ENCODE data around the gene ANO6.

Gene ANO6

DNA sequence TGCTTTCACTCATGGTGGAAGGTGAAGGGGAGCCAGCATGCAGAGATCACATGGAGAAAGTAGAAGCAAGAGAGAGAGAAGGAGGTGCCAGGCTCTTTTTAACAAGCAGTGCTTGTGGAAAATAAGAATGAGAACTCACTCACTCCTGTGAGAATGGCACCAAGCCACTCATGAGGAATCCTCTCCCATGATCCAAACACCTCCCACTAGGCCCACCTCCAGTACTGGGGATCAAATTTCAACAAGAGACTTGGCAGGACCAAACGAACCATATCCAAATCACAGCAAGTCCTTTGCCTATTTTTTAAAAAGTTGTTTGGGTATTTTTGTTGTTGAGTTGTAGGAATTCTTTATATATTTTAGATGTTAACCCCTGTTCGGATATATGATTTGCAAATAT, 267.7 kb downstream of the ANO6 start:
- no peak overlapping the region for H3K27ac ChIP-seq
- TF ChIP-seq ZFX (IDR thresholded peaks at IDR 0.05), result no peak
- TF ChIP-seq, protein P1, sequence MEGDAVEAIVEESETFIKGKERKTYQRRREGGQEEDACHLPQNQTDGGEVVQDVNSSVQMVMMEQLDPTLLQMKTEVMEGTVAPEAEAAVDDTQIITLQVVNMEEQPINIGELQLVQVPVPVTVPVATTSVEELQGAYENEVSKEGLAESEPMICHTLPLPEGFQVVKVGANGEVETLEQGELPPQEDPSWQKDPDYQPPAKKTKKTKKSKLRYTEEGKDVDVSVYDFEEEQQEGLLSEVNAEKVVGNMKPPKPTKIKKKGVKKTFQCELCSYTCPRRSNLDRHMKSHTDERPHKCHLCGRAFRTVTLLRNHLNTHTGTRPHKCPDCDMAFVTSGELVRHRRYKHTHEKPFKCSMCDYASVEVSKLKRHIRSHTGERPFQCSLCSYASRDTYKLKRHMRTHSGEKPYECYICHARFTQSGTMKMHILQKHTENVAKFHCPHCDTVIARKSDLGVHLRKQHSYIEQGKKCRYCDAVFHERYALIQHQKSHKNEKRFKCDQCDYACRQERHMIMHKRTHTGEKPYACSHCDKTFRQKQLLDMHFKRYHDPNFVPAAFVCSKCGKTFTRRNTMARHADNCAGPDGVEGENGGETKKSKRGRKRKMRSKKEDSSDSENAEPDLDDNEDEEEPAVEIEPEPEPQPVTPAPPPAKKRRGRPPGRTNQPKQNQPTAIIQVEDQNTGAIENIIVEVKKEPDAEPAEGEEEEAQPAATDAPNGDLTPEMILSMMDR (conservative IDR thresholded peaks at IDR 0.05), result no peak
